GM10248 (cell line): ENCODE results near the gene SEMA3F.

Experiments
- CTCF ChIA-PET: fragments of 300-600 bp; sonication (Branson Sonifier 250); formaldehyde crosslinking; extraction: SDS; loops from one replicate; lab custom pipeline; 2021; ENCODE audit warnings: antibody characterized with exemption; lab: Yijun Ruan, JAX
- POLR2A ChIA-PET: fragments of 350-650 bp; sonication (Branson Sonifier 250); formaldehyde crosslinking; extraction: SDS; loops from one replicate; lab custom pipeline; 2020; ENCODE audit warnings: antibody characterized with exemption; lab: Yijun Ruan, JAX
- DNase-seq: peaks from one replicate; pipeline ENCODE4 v3.0.0; 2012; ENCODE audit errors: extremely low spot score
- TF ChIP-seq, protein P1 (sequence below): IDR thresholded peaks from 2 replicates; pipeline ENCODE4 v1.5.1; 2012; ENCODE audit warnings: mild to moderate bottlenecking, low read depth; ENCODE audit errors: extremely low read depth, missing control alignments, control extremely low read depth

The SEMA3F gene

GRCh38 chr3:50174517-50174895 lies 19.4 kb downstream of the SEMA3F start:
- TF ChIP-seq, protein P1, sequence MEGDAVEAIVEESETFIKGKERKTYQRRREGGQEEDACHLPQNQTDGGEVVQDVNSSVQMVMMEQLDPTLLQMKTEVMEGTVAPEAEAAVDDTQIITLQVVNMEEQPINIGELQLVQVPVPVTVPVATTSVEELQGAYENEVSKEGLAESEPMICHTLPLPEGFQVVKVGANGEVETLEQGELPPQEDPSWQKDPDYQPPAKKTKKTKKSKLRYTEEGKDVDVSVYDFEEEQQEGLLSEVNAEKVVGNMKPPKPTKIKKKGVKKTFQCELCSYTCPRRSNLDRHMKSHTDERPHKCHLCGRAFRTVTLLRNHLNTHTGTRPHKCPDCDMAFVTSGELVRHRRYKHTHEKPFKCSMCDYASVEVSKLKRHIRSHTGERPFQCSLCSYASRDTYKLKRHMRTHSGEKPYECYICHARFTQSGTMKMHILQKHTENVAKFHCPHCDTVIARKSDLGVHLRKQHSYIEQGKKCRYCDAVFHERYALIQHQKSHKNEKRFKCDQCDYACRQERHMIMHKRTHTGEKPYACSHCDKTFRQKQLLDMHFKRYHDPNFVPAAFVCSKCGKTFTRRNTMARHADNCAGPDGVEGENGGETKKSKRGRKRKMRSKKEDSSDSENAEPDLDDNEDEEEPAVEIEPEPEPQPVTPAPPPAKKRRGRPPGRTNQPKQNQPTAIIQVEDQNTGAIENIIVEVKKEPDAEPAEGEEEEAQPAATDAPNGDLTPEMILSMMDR, result no peak
- CTCF ChIA-PET, result interaction anchor here (0.8 to 1.0 kb wide), 2 partner anchors 16 to 18 kb away, joined by 3 read pairs; no protein-coding TSS in a partner anchor
- POLR2A ChIA-PET, result interaction anchor here (0.5 kb wide), 1 partner anchor 155 kb away, joined by 4 read pairs; no protein-coding TSS in a partner anchor
- no peak for DNase-seq

DNA sequence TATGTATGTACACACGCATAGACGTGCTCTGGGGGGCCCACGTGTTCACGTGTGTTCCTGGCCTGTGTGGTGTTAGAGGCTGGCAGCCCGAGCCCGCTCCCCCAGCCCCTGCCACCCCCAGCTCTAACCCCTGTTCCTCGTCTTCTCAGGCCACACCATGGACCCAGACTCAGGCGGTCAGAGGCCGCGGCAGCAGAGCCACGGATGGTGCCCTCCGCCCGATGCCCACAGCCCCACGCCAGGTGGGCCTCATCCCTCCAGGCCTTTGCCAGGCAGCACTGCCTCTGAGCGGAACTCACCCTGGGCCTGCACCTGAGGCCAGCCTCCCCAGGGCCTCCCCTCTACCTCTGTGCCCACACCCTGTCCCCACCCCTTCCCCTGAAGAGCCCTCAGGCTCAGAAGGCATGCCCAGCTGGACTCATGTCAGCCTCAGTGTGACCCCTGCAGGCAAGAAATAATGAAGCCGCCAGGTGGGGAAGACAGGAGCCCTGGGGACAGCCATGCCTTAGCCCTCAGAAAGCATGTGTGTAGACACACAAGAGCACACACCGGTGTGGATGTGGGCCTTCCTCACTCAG lies 19.9 kb downstream of the SEMA3F start:
- POLR2A ChIA-PET, result no interaction called here
- CTCF ChIA-PET, result interaction anchor here (0.8 to 1.5 kb wide), 4 partner anchors 14 to 19 kb away, joined by 3 to 4 read pairs (median 3); no protein-coding TSS in a partner anchor
- TF ChIP-seq, protein P1, result no peak
- DNase-seq, result no peak

- ChIA-PET CTCF (no interaction called here), POLR2A (no interaction called here)
- TF ChIP-seq, protein P1, result no peak
- no peak for DNase-seq
These were observed 22.2 kb downstream of the SEMA3F start for GRCh38 chr3:50177346-50177745.

DNA sequence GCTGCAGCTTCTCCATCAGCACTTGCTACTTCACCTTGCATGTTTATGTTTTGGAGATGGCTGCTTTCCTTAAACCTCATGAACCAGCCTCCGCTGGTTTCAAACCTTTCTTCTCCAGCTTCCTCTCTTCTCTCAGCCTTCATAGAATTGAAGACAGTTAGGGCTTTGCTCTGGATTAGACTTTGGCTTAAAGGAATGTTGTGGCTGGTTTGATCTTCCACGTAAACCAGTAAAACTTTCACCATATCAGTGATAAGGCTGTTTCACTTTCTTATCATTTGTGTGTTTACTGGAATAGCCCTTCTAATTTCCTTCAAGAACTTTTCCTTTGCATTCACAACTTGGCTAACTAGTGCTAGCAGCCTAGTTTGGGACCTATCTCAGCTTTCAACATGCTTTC lies 24.6 kb downstream of the SEMA3F start:
- CTCF ChIA-PET, result interaction anchor here (1.0 to 1.6 kb wide), 4 partner anchors 11 to 59 kb away, joined by 3 to 4 read pairs (median 3); partner anchors contain the start of gene GNAT1
- POLR2A ChIA-PET, result no interaction called here
- TF ChIP-seq, protein P1, result no peak
- no peak for DNase-seq

DNA sequence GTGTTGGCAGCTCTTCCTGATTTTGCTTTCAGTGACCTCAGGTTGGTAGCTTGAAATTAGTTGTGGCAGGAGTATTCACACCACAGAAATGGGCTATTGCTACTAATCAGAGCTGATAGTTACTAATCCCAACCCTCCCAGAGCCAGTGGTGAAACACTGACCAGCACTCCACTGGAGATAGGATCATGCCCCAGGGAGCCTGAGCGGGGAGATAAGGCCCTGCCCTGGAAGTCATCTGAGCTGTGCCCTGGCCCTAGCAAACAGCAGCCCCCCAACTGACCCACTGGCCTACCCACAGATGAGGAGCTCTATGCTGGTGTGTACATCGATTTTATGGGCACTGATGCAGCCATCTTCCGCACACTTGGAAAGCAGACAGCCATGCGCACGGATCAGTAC lies 26.9 kb downstream of the SEMA3F start:
- TF ChIP-seq, protein P1, result no peak
- POLR2A ChIA-PET, result no interaction called here
- no peak for DNase-seq
- CTCF ChIA-PET, result interaction anchor here (0.9 to 16.1 kb wide), 8 partner anchors 9 to 59 kb away, joined by 3 to 393 read pairs (median 4); no protein-coding TSS in a partner anchor

GRCh38 chr3:50182533-50183099 lies 27.5 kb downstream of the SEMA3F start:
- no peak for DNase-seq
- CTCF ChIA-PET, result interaction anchor here (0.8 to 16.1 kb wide), 7 partner anchors 9 to 38 kb away, joined by 3 to 393 read pairs (median 5); partner anchors contain the start of gene GNAT1
- POLR2A ChIA-PET, result no interaction called here
- TF ChIP-seq, protein P1, result no peak
